Kidney capillary endothelial cell (primary cell): ENCODE data around the gene CATSPER3.

Source experiments
- DNase-seq: peaks from one replicate; pipeline ENCODE4 v3.0.0-alpha.2; 2018; ENCODE audit warnings: low spot score

Gene CATSPER3

DNA sequence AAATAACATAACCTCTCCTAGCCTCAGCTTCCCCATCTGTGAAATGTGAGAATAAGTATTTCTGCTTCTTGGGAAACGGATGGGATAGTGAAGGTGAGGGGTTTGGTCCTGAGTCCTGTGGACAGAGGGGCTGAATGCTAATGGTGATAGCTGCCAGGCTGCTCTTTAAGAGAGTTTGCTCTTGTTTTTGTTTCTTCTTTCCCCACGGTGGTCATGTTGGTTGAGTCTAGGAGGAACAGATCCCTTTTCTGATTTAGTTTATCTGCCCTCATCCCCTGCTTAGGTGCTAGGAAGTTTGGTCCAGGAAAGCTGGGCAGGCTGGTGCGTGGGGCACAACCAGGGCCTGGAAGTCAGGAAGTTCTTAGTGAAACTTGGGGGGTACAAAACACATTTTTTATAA, 74.0 kb downstream of the CATSPER3 start:
- DNase-seq, result no peak

DNA sequence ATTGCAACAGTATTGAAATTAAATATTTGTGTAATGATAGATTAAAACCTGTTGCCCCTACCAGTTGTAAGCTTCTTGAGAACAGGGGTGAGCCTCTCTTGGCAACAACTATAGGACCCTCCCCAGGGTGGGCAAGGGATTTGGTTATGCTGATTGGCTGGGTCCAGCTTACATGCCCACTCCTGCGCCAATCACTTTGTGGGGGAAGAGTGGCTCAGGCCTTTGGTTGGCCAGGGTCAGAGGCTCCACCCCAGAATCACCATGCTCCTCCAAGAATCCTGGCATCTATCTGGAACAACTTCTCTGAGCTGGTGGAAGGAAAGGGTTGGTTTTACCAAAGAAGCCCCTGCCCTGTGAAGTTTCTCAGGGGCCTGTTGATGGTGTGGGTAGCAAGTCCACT, 74.9 kb downstream of the CATSPER3 start:
- no peak for DNase-seq

DNA sequence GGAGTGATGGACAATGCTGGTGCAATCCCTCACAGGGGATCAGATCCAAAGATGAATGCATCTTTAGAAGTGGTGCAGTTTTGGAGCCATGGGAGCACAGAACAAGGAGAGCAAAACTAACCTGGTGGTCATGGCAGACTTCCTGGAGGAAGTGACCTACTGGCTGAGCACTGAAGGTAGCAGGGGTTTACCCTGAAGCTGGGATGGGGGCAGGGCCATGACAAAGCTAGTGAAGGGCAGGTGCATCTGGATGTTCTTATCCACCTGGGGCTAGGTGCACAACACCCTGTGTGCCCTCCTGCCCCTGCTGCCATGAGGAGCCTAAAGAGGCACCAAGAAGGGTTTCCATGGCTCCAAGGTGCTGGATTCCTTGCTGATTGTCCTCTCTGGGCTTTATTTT, 77.8 kb downstream of the CATSPER3 start:
- no peak for DNase-seq

DNA sequence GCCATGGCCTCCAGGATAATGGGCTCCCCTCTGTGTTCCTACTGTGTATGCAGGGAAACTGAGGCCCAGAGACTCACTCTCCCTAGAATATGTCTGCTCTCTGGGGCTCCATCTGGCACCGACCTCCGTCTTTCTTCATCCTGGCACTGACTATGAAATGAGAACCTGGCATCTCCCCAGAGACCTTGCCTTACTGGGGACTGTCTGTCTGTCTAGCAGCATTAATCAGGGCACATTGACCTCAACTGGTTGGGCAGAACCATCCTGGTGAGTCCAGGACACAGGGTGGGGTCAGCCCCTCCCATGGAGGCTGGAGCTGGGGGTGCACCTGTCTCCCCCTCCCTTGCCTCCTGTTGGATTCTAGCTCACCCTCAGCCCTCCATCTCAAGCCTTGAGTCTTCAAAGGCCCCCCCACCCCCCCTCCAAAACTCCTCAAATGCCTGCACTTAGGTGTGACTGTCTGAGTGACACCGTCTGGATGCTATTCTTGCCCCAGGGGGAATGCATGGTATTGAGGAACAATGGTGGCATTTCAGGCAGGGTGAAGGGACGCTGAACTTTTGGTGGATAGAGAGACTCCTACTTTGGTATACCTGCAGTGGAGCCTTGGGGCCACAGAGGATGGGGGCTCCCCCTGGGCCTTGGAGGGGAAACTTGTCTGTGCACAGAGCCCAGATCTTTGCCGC, 79.1 kb downstream of the CATSPER3 start:
- no peak for DNase-seq

DNA sequence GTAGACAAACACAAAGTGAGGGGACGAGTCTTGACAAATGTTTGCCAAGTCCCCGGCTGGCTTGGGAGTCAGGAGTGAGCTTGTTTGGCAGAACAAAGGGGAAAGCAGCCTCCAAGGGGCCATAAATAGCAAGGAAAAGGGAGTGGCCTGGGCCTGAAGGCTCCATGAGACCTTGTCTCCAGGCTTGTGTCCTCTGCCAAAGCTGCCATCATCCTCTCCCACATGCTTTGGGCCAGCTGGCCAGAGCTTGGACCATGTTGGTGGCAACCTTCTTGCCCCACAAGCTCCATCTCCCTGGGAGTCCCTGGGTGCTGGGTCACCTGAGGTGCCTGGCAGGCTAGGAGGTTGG, 79.6 kb downstream of the CATSPER3 start:
- no peak for DNase-seq

DNA sequence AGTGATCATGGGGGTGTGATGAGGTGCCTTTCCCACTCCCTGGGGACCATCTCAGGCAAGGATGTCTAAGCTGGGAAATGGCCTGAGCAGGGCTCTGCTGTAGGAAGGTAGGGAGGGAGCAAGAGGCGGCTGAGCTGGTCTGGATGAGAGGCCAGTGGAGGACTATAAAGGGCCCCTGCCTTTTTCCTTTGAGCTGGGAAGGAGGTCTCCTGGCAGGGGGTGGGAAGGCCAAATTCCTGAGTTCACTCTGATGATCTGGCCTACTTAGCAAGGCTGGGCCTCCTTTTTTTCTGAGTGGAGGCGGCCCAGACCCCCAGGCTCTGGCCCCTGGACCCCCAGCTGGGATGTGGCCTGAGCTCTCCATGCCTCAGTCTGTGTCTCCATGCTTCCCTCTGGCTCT, 80.6 kb downstream of the CATSPER3 start:
- DNase-seq, result no peak

DNA sequence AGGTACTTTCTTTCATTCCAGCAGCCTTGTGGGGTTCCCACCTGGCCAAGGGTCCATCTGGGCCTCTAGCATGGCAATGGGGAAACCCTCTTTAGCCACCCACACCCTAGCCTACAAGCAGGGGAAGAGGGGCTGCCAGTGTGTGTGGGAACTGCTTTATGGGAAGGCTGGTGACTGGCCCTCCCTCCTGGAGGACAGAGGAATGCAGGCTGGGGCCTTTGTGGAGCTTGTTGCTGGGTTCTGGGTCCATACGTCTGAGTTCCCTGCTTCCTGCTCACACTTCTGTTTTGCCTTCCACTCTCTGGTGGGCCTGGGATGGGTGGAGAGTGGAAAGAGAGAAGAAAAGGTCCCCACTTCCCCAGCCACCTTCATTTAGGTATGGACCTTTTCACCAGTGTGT, 81.2 kb downstream of the CATSPER3 start:
- no peak for DNase-seq

DNA sequence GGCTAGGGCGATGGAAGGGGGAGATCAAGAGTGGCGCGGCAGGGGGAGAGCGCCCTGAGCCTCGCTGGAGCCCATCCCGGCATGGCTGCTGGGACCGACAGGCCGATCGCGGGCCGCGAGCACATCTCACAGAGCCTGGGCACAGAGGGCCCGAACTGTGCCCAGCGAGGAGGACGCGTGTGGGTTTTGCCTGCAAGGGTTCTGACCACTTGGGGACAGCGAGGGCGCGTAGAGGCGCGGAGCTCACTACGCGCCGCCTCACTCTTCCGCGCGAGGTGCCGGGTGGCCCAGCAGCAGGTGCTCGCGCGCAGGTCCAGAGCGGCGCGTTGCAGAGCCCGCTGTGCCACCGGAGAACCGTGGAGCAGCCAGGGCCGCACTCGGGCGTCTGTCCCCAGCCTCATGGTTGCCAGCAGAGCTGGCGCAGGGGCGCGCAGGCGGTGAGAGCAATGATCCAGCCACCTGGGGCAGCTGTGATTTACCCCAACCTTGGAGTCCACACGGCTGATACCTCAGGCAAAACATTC, 82.6 kb downstream of the CATSPER3 start:
- DNase-seq, result no peak

DNA sequence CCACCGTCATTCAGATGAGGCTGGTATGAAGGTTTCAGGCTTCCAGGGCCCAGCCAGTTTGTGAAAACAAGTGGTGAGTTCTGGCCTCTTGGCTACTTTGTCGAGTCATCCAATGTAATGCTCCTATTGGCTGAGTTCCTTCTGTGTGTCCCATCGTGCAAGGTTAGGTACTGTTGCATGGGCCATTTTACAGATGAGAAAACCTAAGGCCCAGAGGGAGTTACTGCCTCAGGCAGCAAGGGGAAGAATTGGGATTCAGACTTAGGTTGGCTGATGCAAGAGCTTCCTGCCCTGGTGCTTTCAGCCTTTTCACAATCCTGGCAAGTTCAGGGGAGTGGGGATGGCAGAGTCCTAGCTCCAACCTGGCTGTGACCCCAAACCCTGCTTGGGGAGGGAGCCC, 83.7 kb downstream of the CATSPER3 start:
- DNase-seq, result no peak

DNA sequence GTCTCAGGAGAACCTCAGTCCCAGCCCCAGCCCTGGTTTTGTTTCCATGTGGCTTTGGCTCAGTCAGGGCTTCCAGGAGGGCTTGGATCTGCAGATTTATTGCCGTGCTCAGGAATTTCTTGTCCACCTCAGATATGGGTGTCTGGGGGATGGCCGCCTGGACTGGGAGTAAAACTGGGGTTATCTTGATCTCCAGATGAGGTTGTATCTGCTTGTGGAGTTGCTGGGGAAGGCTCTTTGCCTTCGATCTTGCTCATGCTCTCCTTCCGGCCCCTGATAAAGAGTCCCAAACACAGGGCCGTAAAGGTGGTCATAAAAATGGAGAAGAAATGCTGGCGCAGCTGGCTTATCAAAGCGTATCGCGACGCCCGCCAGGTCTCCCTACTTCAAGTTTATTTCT, 84.2 kb downstream of the CATSPER3 start:
- DNase-seq, result no peak

DNA sequence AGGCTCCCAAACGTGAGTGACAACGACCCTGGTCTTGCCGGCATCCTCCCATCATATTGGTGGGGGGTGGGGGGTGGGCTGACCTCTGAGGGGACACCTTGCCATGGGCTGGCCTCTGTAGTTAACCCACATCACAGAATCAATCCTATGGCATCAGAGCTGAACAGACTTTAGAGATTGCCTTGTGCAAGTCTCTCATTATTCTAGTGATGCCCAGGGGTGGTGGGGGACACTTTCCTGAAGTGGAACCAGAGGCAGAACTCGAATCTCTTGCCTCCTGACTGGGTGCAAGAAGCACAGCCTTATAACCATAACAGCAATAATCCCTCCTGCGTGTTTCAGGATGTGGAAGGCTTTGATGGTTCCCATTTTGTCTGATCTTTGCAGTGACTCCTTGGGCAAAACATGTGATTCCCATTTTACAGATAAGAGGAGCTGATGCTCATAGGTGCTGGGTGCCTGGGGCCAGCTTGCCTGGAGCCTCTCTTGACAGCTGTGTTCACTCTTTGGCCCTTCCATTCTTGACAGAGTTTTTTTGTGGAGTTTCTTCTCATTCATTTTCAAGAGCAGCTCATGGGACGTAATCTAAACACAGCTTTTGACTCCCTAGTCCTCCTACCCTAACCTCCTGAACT, 84.9 kb downstream of the CATSPER3 start:
- DNase-seq, result no peak

DNA sequence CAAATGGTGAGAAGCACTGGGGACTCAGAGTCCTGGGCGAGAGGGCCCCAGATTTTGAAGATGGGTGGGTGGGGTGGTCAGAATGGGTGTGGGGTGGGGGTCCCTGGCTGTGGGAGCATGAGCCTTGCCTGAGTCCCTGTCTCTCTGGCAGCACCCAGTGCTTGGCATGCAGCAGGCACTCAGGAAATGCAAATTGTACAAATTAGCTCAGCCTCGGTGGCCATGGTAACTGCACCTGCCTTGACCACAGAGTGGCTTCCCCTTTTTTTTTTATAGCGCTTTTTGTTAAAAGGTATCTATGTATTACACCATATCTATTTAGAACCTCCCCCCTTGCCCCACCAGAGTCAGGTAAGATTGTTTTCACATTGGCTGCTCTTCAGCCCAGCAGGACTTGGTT, 85.6 kb downstream of the CATSPER3 start:
- no peak for DNase-seq

DNA sequence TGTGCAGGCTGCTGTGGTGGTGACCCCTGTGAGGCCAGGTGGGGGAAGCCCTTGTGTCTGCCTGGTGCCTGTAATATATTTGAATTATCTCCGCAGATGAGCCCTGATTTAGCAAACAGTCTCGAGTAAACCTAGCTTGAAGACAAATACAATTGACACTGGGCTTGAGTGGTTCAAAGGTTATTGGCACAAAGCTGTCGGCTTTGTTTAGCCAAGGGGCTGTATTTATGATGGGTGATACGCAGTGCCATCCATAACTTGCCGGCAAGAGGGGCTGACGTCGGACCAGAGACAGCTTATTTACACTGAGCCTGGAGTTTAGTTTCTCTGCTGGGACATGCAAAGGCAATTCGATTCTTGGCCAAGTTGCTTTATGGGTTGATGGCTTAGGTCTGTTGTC, 86.3 kb downstream of the CATSPER3 start:
- no peak for DNase-seq

DNA sequence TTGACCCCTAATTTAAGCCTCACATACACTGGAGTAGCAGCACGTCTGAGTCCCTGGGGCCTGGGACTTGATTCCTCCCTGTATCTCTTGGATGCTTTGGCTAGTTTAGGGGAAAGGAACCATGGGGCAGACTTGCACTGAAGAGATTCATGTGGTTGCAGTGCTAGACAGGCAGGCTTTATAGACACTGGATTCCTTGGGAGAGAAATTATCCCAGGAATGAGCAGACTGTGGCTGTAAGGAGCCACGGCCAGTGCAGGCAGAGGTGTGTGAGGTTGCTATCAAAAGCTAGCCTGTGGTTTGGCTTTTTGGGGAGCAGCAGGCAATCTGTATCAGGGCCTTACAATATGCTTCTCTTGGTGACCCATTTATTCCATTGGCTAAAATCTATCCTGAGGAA, 86.8 kb downstream of the CATSPER3 start:
- DNase-seq, result no peak

DNA sequence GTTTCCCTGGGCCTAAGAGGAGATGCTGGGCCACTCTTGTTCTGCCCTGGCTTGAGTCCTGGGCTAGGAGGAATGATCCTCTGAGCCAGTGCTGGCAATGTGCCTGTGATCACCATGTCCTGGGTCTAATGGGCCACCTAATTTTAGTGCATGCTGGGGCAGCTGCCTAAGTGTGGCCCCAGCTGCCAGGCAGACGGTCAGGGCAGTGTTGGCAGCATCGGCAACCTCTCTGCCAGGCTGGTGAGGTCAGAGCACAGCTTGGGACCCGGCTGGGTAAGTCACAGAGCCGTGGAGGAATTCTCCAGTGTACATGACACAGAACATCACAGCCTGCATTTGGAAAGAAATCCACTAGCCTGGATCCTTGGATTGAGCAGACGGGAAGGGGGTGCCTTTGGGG, 87.7 kb downstream of the CATSPER3 start:
- no peak for DNase-seq

DNA sequence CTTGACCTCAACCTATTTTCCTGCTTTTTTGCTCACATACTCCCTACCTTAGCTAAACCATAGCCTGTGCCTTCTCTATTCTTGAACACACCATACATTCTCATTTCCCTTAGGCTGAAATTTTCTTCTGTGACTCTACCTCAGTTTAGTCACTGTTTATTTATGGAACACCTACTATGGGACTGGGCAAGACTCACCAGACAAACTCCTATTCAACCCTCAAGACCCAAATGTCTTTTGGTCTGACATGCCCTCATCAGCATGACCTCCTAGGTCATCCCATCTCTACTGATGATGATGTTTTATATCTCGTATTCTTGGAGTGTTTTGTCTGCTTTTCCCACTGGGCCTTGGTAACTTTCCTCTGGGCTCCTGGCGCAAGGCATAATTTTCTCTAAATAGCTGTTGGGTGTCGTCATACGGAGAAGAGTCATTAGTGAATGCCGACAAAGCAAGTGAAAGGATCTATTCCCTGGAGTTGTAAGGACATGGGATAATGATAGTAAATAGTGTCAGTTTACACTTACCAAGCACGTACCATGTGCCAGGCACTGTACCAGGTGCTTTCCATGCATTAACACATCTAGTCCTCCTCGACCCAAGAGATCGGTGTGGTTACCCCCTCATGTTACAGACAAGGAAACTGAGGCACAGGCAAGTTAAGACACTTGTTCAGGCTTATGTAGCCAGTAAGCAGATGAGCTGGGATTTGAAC, 88.8 kb downstream of the CATSPER3 start:
- DNase-seq, result no peak

DNA sequence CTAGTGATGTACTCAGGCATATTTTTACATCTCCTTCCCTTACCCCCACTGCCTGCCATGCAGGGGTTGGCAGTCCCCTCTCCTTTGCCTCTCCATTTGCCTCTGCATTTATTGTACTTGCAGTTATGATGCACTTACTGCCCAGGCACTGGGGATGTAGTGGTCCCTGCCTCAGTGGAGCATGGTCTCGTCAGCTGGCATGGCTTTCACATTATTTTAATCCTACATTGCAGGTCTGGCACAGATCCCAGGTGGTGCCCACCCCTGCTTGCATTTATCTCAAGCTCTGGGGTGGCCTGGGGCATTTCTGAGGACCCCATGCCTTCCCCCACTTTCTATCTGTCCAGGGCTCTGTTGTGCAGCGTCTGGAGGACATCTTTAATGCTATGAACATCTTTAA, 89.5 kb downstream of the CATSPER3 start:
- DNase-seq, result no peak

DNA sequence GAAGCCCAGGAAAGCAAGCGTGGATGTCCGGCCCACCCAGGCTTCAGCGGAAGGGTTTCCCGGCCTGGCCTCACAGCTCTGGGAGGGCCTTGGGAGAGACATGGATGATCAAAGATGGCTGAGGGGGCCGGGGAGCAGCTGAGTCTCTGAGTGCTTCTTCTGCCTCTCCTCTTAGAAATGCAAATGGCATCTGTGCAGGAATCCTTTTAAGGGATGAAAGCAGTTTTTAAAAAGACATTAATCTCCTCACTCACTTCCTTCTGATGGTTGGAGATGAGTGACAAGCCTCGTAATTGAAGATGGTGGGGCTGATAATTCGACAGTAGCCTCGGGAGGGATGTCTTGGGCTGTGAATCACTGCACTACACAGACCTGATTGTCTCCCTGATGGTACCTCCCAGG, 90.6 kb downstream of the CATSPER3 start:
- DNase-seq, result no peak

DNA sequence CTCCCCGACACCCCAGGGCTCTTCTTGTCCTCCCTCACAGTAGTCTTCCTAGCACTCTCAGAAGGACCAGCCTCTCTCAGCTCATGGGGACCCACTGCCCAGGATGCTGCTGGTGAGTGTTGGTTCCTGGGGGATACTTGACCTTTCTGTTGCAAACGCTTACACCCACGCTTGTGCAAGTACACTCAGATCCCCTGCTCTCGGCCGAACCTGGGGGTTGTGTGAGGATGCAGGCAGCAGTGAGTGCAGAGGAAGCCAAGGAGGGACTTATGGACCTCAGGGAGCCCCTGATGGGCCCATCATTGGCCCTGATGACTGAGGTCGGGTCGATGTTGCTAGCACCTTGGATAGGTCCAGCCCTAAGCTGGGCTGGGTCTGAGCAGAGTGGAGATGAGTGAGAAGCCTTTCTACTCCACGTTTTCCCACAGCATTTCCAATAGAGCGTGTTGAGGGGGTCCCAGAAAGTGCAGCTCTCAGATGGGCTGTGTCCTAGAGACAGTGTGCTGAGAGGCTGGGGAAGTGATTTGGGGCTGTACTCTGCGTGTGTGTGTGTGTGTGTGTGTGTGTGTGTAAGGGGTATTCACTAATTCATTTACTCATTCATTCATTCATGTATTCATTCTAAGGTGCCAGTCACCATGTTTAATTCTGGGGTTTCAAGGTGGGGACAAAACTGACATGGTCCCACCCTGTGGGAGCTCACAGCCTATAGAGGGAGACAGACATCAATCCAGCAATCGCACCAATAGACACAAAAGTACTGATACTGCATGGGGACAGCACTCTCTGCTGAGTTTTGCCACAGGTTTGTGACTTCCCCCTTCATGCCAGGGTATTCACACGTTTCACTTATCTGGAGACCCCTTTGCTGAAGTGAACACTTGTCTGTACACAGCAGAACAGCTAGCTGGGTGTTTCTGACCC, 91.6 kb downstream of the CATSPER3 start:
- no peak for DNase-seq

DNA sequence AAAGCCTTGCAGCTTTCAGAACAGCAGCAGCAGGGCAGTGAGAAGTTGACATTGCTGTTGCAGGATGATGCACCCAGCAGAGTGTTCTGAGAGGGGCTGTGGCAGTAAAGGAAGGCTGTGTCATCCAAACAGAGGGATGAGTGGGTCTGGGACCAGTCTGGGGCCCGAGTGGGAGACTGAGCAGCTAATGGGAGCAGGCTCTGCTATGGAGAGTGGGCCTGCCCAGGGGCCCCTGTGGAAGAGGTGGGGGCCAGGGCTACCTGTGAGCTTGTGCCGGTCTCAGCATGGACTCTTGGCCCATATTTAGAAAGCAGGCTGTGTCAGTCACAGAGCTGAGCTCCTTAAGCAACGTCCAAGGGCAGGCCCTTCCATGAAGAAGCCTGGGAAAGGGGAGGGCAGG, 92.3 kb downstream of the CATSPER3 start:
- DNase-seq, result no peak

DNA sequence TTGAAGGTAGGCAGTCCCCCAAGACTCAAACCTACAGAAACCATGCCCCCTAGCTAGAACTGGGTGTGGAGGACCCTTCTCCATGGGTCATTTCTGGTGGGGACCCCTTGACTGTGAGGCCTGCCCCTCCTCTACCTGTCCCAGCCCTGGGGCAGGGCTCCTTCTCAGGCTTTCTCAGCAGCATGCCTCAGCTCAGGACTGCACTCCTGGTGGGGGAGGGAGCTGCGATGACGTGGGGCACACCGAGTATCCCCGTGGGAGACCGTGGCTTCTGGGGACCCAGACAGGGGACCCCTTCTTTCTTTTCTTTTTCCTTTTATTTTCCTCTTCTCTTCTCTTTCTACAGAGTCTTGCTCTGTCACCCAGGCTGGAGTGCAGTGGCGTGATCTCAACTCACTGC, 93.3 kb downstream of the CATSPER3 start:
- DNase-seq, result no peak
